Activated CD4-positive, alpha-beta T cell treated with anti-CD3 and anti-CD28 coated beads, Interleukin-10, Interleukin-2, amounts not matched to agents 100 ng/mL and 50 ng/mL, durations not matched to agents 16 hours and 8 hours (primary cell): ENCODE results near the gene NEGR1.

Source experiments
- DNase-seq: peaks from one replicate; pipeline ENCODE4 v3.0.0-alpha.2; 2020

The NEGR1 gene

DNA sequence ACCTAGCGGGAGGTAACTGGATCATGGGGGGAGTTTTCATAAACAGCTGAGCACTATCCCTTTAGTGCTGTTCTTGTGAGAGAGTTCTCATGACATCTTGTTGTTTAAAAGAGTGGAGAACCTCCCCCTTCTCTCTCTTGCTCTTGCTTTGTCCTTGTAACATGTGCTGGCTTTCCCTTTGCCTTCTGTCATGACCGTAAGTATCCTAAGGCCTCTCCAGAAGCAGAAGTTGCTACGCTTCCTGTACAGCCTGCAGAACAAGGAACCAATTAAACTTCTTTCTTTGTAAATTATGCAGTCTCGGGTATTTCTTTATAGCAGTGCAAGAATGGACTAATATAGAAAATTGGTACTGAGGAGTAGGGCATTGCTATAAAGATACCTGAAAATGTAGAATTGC lies 515.6 kb downstream of the NEGR1 start:
- DNase-seq, result no peak

DNA sequence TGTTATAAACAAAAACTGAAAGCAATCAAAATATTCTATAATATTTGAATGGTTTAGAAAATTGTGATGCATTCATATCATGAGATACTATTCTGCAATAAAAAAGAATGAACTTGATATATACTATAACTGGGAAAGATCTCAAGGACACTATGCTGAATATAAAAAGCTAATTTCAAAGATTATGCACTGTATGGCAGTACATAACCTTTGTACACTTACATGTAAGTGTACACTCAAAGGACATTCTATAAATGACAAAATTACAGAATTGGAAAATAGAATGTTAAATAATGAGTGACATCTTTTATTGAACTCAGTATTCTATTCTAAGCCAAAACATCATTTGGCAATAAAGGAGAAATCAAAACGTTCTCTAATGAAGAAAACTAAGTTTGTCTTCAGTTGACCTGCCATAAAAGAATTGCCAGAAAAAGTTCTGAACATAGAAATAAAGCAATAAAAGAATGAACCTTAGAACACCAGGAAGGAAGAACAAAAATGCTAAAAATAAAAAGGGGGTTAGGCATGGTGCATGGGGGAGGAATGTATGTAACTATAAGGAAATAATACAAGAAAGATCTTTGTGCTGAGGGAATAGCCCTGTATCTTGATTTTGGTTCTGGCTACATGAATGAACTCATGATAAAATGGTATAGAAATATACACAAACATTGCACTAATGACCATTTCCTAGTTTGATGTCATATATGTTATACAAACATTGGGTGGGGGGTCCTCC lies 519.7 kb downstream of the NEGR1 start:
- DNase-seq, result no peak

- no peak for DNase-seq
These were observed 526.9 kb downstream of the NEGR1 start for GRCh38 chr1:71755441-71755840.

DNA sequence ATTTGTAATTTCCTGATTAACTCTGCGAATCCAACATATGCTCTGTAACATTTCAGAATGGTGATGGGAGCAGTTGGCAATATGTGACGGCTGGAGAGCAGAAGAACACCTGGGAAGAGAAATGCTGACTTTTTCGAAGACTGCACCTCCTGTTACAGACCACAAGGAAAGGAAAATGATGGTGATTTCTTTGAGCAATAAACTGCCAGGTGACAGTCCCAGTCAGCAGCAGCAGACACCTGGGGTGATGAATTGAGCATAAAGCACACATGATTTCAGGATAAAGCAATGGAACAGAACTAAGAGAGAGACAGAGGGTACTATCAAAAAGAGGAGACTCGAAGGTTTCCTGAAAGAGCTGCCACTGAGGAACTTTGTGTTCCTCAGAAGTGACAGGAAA lies 528.6 kb downstream of the NEGR1 start:
- no peak for DNase-seq

GRCh38 chr1:71745326-71745725 lies 537.0 kb downstream of the NEGR1 start:
- no peak for DNase-seq

DNA sequence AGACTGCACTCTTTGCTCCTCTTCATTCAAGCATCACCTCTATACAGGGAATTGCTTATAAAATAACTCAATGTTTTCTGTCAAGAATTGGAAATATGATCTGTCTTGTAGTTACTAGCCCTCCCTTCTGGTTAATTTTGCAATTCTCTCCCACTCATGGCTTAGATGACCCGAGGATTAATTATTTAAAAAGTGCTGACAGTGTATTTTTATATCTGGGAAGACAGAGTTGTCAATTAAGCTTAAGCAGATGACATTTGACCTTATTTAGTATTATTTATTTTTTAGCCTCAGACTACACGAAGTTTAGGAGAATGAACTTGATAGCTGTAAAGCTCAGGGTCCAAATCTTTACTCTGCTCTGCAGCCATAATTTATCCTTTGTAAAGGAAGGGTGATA lies 538.5 kb downstream of the NEGR1 start:
- DNase-seq, result no peak

GRCh38 chr1:71738910-71739309 lies 543.4 kb downstream of the NEGR1 start:
- no peak for DNase-seq

- no peak for DNase-seq
These were observed 544.1 kb downstream of the NEGR1 start for GRCh38 chr1:71738256-71738655.

- DNase-seq, result no peak
These were observed 544.6 kb downstream of the NEGR1 start for GRCh38 chr1:71737768-71738167.

- DNase-seq, result no peak
These were observed 549.2 kb downstream of the NEGR1 start for GRCh38 chr1:71733121-71733520.

GRCh38 chr1:71721532-71721931 lies 560.8 kb downstream of the NEGR1 start:
- no peak for DNase-seq

GRCh38 chr1:71719330-71719729 lies 563.0 kb downstream of the NEGR1 start:
- no peak for DNase-seq

DNA sequence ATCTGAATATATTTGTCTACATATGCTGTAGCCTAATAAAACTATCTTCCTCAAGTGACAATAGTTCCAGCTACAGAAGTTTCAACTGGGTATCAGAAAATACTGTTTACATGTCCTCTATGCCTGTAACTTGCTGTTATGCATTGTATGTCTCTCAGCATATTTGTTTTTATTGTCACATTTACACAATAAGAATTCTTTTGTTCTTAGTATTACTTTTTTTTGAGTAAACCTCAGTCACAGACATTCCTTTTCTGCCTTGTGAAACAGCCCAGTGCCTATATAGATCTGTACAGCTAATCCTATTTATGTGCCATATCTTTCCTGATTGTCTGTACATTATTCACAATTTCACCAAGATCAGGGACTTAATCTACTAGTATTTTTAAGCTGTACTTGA lies 565.2 kb downstream of the NEGR1 start:
- no peak for DNase-seq

DNA sequence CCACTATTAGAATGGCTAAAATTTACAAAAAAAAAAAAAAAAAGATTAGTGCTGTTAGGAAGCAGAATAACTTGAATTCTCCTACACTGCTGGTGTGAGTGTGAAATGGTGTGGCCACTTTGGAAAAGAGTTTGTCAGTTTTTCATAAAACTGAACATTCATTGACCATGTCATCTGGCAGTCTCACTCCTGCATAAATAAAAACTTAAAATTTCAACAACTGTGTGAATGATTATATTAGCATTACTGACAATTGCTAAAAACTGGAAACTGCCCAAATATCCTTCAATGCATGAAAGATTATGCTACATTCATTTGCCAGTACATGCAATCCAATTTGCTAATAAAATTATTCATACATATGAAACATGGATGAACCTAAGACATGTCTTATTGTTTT lies 570.9 kb downstream of the NEGR1 start:
- no peak for DNase-seq

DNA sequence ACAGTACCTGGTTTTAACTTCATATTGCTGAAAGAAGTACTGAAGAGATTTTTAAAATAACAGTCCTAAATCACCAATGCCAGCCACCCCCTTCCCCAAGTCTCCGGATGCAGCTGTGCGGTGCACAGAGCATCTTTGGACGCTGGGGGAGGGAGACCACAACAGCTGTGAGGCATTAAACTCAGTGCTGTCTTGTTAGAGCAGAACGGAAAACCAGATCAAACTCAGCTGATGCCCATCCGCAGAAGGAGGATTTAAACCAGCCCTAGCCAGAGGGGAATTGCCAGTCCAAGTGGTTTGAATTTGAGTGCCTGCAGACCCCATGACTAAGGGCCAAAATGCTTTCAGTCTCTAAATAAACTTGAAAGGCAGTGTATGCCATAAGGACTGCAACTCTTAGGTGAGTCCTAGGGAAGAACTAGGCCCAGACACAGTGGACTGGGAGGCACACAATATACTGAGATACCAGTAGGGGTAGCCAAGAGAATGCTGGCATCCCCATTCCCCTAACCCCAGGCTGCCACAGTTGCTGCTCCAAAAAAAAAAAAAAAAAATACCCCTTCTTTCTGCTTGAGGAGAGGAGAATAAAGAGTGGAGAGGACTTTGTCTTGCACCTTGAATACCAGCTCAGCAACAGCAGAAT lies 576.2 kb downstream of the NEGR1 start:
- no peak for DNase-seq

- DNase-seq, result no peak
These were observed 584.2 kb downstream of the NEGR1 start for GRCh38 chr1:71698186-71698585.

- no peak for DNase-seq
These were observed 586.5 kb downstream of the NEGR1 start for GRCh38 chr1:71695821-71696220.

- no peak for DNase-seq
These were observed 587.3 kb downstream of the NEGR1 start for GRCh38 chr1:71695084-71695483.

- DNase-seq, result no peak
These were observed 588.8 kb downstream of the NEGR1 start for GRCh38 chr1:71693581-71693980.

DNA sequence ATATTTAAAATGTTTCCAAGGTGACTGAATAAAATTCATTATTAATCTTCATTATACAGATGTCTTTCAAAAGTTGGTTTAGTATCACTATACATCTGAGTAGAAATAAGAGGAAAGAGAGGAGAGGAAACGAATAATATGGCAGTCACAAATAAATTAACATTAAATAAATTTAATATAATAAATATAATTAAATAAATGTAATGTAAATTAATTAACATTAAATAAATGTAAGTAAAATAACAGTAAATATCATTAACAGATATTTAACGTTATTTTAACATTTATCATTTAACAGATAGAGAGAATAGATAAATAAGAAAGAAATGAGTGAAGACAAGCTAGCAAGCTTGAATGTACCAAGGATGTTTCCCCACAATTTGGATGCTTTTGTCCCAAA lies 592.7 kb downstream of the NEGR1 start:
- DNase-seq, result no peak

DNA sequence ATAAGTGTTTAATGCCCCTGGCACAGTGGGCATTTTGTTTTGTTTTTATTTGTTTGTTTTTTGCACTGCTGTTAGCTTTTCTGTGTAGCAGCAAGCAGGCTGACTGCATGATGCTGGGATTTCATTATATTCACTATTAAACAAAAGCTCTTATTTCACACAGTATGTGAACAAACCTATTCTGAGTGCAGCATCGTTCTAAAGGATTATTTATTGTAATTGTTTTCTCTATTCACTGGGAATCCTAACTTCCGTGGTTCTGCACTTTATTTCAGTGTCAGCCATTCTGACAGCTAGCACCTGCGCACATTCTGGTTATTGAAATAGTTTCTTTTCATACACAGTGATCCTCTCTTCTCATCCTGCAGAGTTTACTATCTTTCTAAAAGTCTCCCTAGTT lies 595.0 kb downstream of the NEGR1 start:
- DNase-seq, result no peak

DNA sequence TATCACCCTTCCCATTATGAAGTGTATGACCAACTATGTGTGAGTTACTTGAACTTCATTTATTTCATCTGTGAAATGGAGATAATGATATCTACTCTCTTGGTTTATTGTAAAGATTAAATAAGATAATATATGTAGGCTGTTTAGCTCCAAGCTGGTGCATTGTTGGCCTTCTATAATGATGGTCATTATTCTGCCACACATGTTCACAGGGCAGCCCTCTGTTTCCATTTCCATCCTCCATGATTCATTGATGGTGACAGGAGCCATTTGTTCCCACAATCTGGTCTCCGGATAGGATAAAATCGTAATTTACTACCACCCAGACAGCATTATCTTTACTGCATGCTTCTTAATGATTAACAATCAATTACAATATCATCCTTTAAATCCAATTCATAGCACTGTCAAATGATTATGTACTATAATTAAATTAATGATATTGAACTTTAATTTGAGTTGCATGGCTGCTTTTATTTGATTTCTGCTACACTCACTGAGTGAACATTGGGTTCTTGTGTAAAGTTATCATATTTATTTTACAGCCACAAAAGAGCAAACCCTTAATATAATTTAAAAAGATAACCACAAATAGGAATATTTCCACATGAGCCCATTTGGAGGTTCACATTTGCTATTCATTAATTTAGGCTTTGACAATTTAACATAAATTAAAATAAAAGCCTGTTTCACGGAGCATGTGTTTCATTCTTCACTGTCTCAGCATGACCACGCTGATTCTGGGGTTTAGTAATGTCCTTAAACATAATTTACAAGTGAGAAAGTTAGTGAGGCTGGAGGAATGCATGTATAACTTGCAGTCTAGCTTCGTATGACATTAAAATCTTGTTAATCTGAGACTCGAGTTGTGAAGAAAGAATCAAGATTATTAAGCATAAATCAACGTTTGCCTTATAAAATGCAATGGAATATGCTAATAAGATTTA lies 605.1 kb downstream of the NEGR1 start:
- DNase-seq, result no peak

- DNase-seq, result no peak
These were observed 614.3 kb downstream of the NEGR1 start for GRCh38 chr1:71668065-71668464.

DNA sequence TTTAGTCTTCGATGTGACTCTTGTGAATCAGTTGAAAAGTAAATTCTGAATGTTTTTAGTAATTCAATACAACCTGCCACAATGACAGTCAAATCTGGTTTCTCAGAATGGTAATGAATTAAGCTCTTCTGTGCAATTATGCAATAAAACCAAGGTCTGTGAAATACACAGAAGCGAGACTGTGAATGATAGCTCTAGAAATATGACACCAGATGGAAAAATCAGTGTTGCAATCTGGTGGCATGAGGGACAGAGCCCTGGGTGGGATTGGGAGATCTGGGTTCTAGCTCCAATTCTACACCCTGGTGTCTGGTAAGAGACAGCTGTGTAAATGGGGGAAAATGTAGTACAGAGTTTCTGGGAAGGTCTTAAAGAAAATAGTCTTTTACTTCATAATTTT lies 615.1 kb downstream of the NEGR1 start:
- DNase-seq, result no peak
